Upper lobe of left lung (tissue), 4 donors: Measurements from ENCODE around the gene MYO18B.

Experiments used
- POLR2A ChIP-seq, 4 donors: fragments of 450-650 bp; IDR thresholded peaks; one replicate each; pipeline ENCODE4 v1.5.1; 2016 to 2017; ENCODE audit warnings: antibody characterized with exemption in 4 of 4, mild to moderate bottlenecking in 2 of 4
- POLR2AphosphoS5 ChIP-seq, 2 donors: sonication (generic); formaldehyde crosslinking; IDR thresholded peaks; one replicate each; pipeline ENCODE4 v1.5.1; 2017; ENCODE audit warnings: antibody characterized with exemption in 2 of 2
- TF ChIP-seq, protein P1 (sequence below), 6 experiments: fragments of 450-650 bp in 4 of 6; fragments of 200-600 bp in 2 of 6; sonication (generic) in 2 of 6; IDR thresholded peaks; one replicate each; pipeline ENCODE4 v1.5.1; 2016 to 2019; ENCODE audit warnings: antibody characterized with exemption in 6 of 6

DNA sequence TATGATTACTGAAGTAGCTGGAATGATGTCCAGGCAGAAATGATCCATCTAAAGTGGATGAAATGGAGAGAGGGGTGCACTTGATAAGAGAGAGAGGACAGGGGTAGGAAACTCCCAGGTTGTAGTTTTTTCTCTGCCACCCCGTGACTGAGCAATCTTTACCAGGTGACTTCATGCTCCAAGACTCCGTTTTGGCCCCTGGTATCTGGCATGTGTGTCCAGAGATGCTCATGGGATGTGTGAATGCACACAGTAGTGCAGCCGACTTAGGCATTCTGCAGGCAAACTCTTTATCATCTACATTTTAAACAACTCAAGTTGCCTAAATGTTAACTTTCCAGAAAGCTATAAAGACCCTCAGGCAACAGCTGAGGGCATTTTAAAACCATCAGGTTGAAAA lies 238.0 kb downstream of the MYO18B start:
- TF ChIP-seq, protein P1, sequence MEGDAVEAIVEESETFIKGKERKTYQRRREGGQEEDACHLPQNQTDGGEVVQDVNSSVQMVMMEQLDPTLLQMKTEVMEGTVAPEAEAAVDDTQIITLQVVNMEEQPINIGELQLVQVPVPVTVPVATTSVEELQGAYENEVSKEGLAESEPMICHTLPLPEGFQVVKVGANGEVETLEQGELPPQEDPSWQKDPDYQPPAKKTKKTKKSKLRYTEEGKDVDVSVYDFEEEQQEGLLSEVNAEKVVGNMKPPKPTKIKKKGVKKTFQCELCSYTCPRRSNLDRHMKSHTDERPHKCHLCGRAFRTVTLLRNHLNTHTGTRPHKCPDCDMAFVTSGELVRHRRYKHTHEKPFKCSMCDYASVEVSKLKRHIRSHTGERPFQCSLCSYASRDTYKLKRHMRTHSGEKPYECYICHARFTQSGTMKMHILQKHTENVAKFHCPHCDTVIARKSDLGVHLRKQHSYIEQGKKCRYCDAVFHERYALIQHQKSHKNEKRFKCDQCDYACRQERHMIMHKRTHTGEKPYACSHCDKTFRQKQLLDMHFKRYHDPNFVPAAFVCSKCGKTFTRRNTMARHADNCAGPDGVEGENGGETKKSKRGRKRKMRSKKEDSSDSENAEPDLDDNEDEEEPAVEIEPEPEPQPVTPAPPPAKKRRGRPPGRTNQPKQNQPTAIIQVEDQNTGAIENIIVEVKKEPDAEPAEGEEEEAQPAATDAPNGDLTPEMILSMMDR (IDR thresholded peaks at IDR 0.05): no peak
- TF ChIP-seq POLR2AphosphoS5 (IDR thresholded peaks at IDR 0.05) (no peak), POLR2A (IDR thresholded peaks at IDR 0.05) (no peak)
